Sigmoid colon (tissue), 7 donors: ENCODE data around the gene HHATL. TPM values are rescaled to one million over a fixed set of nuclear protein-coding genes. Genes with fewer than 3 reads are reported as not detected.

Source experiments
- DNase-seq: peaks from one replicate; pipeline ENCODE4 v3.0.0-alpha.2; 2019
- H3K27ac ChIP-seq, 4 donors: fragments of 200-600 bp; sonication (generic); one replicate each; pipeline ENCODE4 v1.5.1; 2016 to 2019; ENCODE audit warnings: mild to moderate bottlenecking in 1 of 4
- H3K27me3 ChIP-seq, 3 donors: fragments of 200-600 bp; sonication (generic); one replicate each; pipeline ENCODE4 v1.5.1; 2019; ENCODE audit warnings: mild to moderate bottlenecking in 1 of 3
- H3K36me3 ChIP-seq, 4 donors: fragments of 200-600 bp; sonication (generic); one replicate each; pipeline ENCODE4 v1.5.1; 2016 to 2019
- H3K4me1 ChIP-seq, 4 donors: fragments of 200-600 bp; sonication (generic); one replicate each; pipeline ENCODE4 v1.5.1; 2017 to 2019
- H3K4me3 ChIP-seq, 4 donors: fragments of 200-600 bp; sonication (generic); one replicate each; pipeline ENCODE4 v1.5.1; 2017 to 2019; ENCODE audit warnings: mild to moderate bottlenecking in 2 of 4, moderate library complexity in 1 of 4
- H3K9me3 ChIP-seq, 4 donors: fragments of 200-600 bp in 3 of 4; sonication (generic) in 3 of 4; one replicate each; pipeline versions ENCODE4 v1.5.1 to v1.6.1; 2013 to 2019
- EP300 ChIP-seq, 4 donors: sonication (generic); formaldehyde crosslinking; IDR thresholded peaks; one replicate each; pipeline ENCODE4 v1.6.1; 2017; ENCODE audit warnings: antibody characterized with exemption in 4 of 4
- POLR2A ChIP-seq, 2 donors: fragments of 450-650 bp; IDR thresholded peaks; one replicate each; pipeline ENCODE4 v1.6.1; 2016; ENCODE audit warnings: antibody characterized with exemption in 2 of 2, mild to moderate bottlenecking in 2 of 2, moderate library complexity in 2 of 2
- POLR2AphosphoS5 ChIP-seq, 4 donors: sonication (generic); formaldehyde crosslinking; IDR thresholded peaks; one replicate each; pipeline ENCODE4 v1.6.1; 2017; ENCODE audit warnings: antibody characterized with exemption in 4 of 4
- WGBS, 2 donors: extraction: QIAGEN DNeasy Blood & Tissue Kit; methylation state at CpG; one replicate each; pipeline ENCODE4 v1.1.7; 2013; 5-methylcytosine and 5-hydroxymethylcytosine counted together
- intact Hi-C: fragments of 100-400 bp; cut with DNase I; formaldehyde crosslinking; loops from one replicate; pipeline ENCODE4 v1.15.1; 2023
- polyA plus RNA-seq, 3 donors: library from polyadenylated mRNA; stranded (reverse); fragments of 200-250 nt; gene quantifications; one replicate each; pipeline ENCODE4 v1.2.3, GENCODE V29; 2013
- total RNA-seq, 4 donors: library from RNA; depleted of rRNA; stranded (reverse); fragments of >200 nt; gene quantifications; one replicate each; pipeline ENCODE4 v1.1.0, GENCODE V29; 2016
- TF ChIP-seq, protein P1 (sequence below), 4 experiments: fragments of 450-650 bp in 3 of 4; fragments of 200-600 bp in 1 of 4; IDR thresholded peaks; one replicate each; pipeline ENCODE4 v1.5.1; 2016 to 2019; ENCODE audit warnings: antibody characterized with exemption in 4 of 4, mild to moderate bottlenecking in 3 of 4, moderate library complexity in 2 of 4
- donor health status: healthy with polysubstance abuse.
- donor health status: Bipolar disorder and iron deficiency.
- donor health status: healthy.

Gene HHATL
- total and polyA plus RNA-seq, 7 donors: 0.31 to 1.4 TPM; not detected in 5

DNA sequence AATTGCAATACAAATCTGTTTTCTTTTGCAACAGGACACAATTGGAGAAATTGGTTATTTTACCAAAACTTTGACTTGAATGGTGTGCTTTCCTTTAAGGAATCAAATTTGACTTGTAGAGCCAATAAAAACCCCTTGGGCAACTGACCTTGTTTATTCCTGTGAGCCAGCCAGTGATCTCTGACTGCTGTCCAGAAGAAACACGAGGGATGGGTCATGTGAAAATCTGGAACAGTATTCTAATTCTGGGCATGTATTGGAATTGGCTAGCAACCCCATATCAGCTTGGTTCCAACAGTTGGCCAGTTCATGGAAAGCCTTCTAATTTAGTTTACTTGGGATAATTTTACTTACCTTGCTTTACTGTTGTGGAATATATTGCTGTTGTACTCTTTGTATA is 19.1 kb upstream of the HHATL start:
- Histone ChIP-seq H3K9me3 (no peaks in the 10 kb centered on the region), H3K4me3 (no peak overlapping the region), H3K36me3 (no peaks in the 10 kb centered on the region), H3K27me3 (no peaks in the 10 kb centered on the region), H3K4me1 (peaks cover 0 to 5% (median 0%) of the 10 kb centered on the region in 4 donors), H3K27ac (no peak overlapping the region)
- WGBS, 2 donors: 66 to 78% methylated on average over 1 of the region's 1 CpG
- TF ChIP-seq EP300 (IDR thresholded peaks at IDR 0.05) (no peak), POLR2A (IDR thresholded peaks at IDR 0.05) (no peak), POLR2AphosphoS5 (IDR thresholded peaks at IDR 0.05) (no peak)
- TF ChIP-seq, protein P1, sequence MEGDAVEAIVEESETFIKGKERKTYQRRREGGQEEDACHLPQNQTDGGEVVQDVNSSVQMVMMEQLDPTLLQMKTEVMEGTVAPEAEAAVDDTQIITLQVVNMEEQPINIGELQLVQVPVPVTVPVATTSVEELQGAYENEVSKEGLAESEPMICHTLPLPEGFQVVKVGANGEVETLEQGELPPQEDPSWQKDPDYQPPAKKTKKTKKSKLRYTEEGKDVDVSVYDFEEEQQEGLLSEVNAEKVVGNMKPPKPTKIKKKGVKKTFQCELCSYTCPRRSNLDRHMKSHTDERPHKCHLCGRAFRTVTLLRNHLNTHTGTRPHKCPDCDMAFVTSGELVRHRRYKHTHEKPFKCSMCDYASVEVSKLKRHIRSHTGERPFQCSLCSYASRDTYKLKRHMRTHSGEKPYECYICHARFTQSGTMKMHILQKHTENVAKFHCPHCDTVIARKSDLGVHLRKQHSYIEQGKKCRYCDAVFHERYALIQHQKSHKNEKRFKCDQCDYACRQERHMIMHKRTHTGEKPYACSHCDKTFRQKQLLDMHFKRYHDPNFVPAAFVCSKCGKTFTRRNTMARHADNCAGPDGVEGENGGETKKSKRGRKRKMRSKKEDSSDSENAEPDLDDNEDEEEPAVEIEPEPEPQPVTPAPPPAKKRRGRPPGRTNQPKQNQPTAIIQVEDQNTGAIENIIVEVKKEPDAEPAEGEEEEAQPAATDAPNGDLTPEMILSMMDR (IDR thresholded peaks at IDR 0.05): no peak
- no peak for DNase-seq
- intact Hi-C loops: no loop called here

DNA sequence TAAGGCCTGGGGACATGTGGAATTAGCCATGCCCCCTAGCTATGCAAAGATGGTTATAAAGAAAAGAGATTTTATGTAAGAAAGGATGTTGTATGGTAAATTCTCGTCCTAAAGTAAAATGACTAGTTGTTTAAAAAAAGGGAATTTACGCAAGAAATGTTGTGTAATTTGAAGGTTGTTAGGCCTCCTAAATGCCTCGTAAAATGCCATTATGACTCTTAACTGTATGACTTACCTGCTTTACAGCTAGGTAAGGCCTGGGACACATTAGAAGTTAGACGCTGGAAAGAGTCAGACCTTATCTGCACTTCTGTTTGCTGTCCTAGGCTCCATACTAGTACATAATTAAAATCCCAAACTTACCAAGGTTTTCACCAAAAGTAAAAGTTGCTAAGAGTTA is 17.5 kb upstream of the HHATL start:
- DNase-seq: no peak
- H3K27ac ChIP-seq: no peak overlapping the region
- 17 to 65% methylated on average over 4 of the region's 4 CpGs for WGBS, 2 donors
- peaks cover 0 to 5% (median 0%) of the 10 kb centered on the region in 4 donors for H3K4me1 ChIP-seq
- H3K27me3 ChIP-seq: no peaks in the 10 kb centered on the region
- H3K4me3 ChIP-seq: no peak overlapping the region
- no peaks in the 10 kb centered on the region for H3K36me3 ChIP-seq
- TF ChIP-seq, protein P1 (IDR thresholded peaks at IDR 0.05): no peak
- TF ChIP-seq POLR2A (IDR thresholded peaks at IDR 0.05) (no peak), EP300 (IDR thresholded peaks at IDR 0.05) (no peak), POLR2AphosphoS5 (IDR thresholded peaks at IDR 0.05) (no peak)
- no peaks in the 10 kb centered on the region for H3K9me3 ChIP-seq
- intact Hi-C loops: no loop called here

DNA sequence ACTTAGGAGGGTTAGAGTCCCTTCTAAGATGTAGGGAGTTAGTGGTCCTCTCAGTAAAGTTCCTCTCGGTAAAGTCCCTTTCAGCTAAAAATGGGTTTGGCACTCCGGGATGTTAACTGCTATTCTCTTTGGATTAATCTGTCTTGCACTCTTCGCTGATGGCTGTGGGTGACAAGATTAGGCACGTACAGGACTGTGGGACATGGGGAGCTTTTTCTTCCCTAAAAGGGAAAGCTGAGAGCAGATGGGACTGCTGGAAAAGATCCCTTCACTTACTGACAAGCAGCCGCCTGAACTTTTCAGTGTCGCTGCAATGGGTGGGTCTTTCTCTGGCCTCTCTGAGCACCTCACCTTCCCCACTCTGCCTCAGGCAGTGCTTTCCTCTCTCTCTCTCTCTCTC is 16.4 kb upstream of the HHATL start:
- H3K27me3 ChIP-seq: no peaks in the 10 kb centered on the region
- TF ChIP-seq POLR2A (IDR thresholded peaks at IDR 0.05): no peak
- TF ChIP-seq, protein P1 (IDR thresholded peaks at IDR 0.05): no peak
- no peak for TF ChIP-seq EP300 (IDR thresholded peaks at IDR 0.05)
- no peak for TF ChIP-seq POLR2AphosphoS5 (IDR thresholded peaks at IDR 0.05)
- no peaks in the 10 kb centered on the region for H3K36me3 ChIP-seq
- no peaks in the 10 kb centered on the region for H3K9me3 ChIP-seq
- no peak for DNase-seq
- 82 to 91% methylated on average over 6 of the region's 6 CpGs for WGBS, 2 donors
- no peak overlapping the region for H3K27ac ChIP-seq
- intact Hi-C loops: no loop called here
- peaks cover 0 to 5% (median 0%) of the 10 kb centered on the region in 4 donors for H3K4me1 ChIP-seq
- H3K4me3 ChIP-seq: no peak overlapping the region

DNA sequence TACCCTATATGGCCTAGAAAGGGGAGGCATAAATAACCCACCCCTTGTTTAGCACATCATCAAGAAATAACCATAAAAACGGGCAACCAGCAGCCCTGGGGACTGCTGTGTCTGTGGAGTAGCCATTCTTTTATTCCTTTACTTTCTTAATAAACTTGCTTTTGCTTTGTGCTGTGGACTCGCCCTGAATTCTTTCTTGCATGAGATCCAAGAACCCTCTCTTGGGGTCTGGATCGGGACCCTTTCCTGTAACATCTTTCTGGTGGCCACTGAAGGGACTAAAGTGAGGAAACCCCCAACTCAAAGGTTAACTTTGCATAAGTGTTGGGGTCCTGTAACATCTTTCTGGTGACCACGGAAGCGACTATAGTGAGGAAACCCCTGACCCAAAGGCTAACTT is 15.7 kb upstream of the HHATL start:
- WGBS, 2 donors: 83% methylated on average over 5 of the region's 5 CpGs
- Histone ChIP-seq H3K4me1 (peaks cover 0 to 5% (median 0%) of the 10 kb centered on the region in 4 donors), H3K27me3 (no peaks in the 10 kb centered on the region), H3K9me3 (no peaks in the 10 kb centered on the region), H3K27ac (no peak overlapping the region), H3K4me3 (no peak overlapping the region), H3K36me3 (no peaks in the 10 kb centered on the region)
- no peak for DNase-seq
- TF ChIP-seq POLR2A (IDR thresholded peaks at IDR 0.05) (no peak), EP300 (IDR thresholded peaks at IDR 0.05) (no peak), POLR2AphosphoS5 (IDR thresholded peaks at IDR 0.05) (no peak)
- TF ChIP-seq, protein P1 (IDR thresholded peaks at IDR 0.05): no peak
- intact Hi-C loops: no loop called here

DNA sequence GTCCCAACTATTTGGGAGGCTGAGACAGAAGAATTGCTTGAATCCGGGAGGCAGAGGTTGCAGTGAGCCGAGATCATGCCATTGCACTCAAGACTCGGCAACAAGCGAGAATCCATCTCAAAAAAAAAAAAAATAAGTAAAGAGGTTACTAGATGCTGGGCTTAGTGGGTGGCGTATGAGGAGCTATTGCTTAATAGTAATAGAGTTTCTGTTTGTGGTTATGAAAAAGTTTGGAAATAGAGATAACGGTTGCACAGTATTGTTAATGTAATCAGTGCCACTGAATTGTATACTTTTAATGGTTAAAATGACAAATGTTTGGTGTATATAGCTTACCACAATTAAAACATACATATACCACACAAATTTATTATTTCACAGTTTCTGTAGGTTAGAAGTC is 14.7 kb upstream of the HHATL start:
- TF ChIP-seq EP300 (IDR thresholded peaks at IDR 0.05) (no peak), POLR2AphosphoS5 (IDR thresholded peaks at IDR 0.05) (no peak), POLR2A (IDR thresholded peaks at IDR 0.05) (no peak)
- TF ChIP-seq, protein P1 (IDR thresholded peaks at IDR 0.05): no peak
- intact Hi-C loops: no loop called here
- Histone ChIP-seq H3K4me3 (no peak overlapping the region), H3K27ac (no peak overlapping the region), H3K4me1 (peaks cover 0 to 5% (median 0%) of the 10 kb centered on the region in 4 donors), H3K36me3 (no peaks in the 10 kb centered on the region), H3K9me3 (no peaks in the 10 kb centered on the region), H3K27me3 (no peaks in the 10 kb centered on the region)
- DNase-seq: no peak
- 91 to 92% methylated on average over 6 of the region's 6 CpGs for WGBS, 2 donors
